H9 (cell line): ENCODE results near the gene KIF13A. TPM values are rescaled to one million over a fixed set of nuclear protein-coding genes. Genes with fewer than 3 reads are reported as not detected.

Experiments used
- DNase-seq: peaks from one replicate; pipeline ENCODE4 v3.0.0-alpha.2; 2017
- H2AFZ ChIP-seq: one replicate; pipeline ENCODE4 v1.6.1; 2013; ENCODE audit warnings: mild to moderate bottlenecking, low read length, control low read depth, moderate library complexity
- H2AK5ac ChIP-seq: 2 replicates; pipeline ENCODE4 v1.6.1; 2013; ENCODE audit warnings: low read length, control low read depth, mixed read lengths; ENCODE audit not compliant: insufficient read length
- H2BK120ac ChIP-seq: one replicate; pipeline ENCODE4 v1.6.1; 2013; ENCODE audit warnings: low read depth, mild to moderate bottlenecking, low read length, control low read depth, inconsistent platforms; ENCODE audit not compliant: poor library complexity, severe bottlenecking
- H2BK12ac ChIP-seq: 2 replicates; pipeline ENCODE4 v1.6.1; 2013; ENCODE audit warnings: low read length, control low read depth, mixed read lengths, low read depth; ENCODE audit not compliant: insufficient read length
- H2BK15ac ChIP-seq: 2 replicates; pipeline ENCODE4 v1.6.1; 2013; ENCODE audit warnings: low read depth, low read length, control low read depth
- H2BK20ac ChIP-seq: one replicate; pipeline ENCODE4 v1.6.1; 2013; ENCODE audit warnings: low read depth, mild to moderate bottlenecking, low read length, control low read depth, inconsistent platforms; ENCODE audit not compliant: poor library complexity, severe bottlenecking
- H2BK5ac ChIP-seq: 2 replicates; pipeline ENCODE4 v1.6.1; 2013; ENCODE audit warnings: low read length, control low read depth, mixed read lengths; ENCODE audit not compliant: insufficient read length
- H3K14ac ChIP-seq: 2 replicates; pipeline ENCODE4 v1.6.1; 2013; ENCODE audit warnings: low read length, control low read depth; ENCODE audit not compliant: insufficient read depth
- H3K18ac ChIP-seq: 2 replicates; pipeline ENCODE4 v1.6.1; 2013; ENCODE audit warnings: low read depth, mild to moderate bottlenecking, mixed read lengths, low read length, control low read depth; ENCODE audit not compliant: insufficient read length
- H3K23ac ChIP-seq: 2 replicates; pipeline ENCODE4 v1.6.1; 2013; ENCODE audit warnings: low read length, control low read depth, mixed read lengths, low read depth; ENCODE audit not compliant: insufficient read length
- H3K23me2 ChIP-seq: 2 replicates; pipeline ENCODE4 v1.6.1; 2013; ENCODE audit warnings: low read depth, mild to moderate bottlenecking, mixed read lengths, low read length, control low read depth; ENCODE audit not compliant: insufficient read length, poor library complexity, severe bottlenecking
- H3K27ac ChIP-seq: 2 replicates; pipeline ENCODE4 v1.5.1; 2013; ENCODE audit warnings: low read length, control low read depth, mixed read lengths, low read depth; ENCODE audit not compliant: insufficient read length
- H3K27me3 ChIP-seq: 2 replicates; pipeline ENCODE4 v1.6.1; 2013; ENCODE audit warnings: low read length, control low read depth, inconsistent platforms; ENCODE audit not compliant: insufficient read depth
- H3K4ac ChIP-seq: 2 replicates; pipeline ENCODE4 v1.6.1; 2013; ENCODE audit warnings: low read depth, mild to moderate bottlenecking, control low read depth, inconsistent platforms, low read length, moderate library complexity
- H3K4me1 ChIP-seq: 2 replicates; pipeline ENCODE4 v1.6.1; 2013; ENCODE audit warnings: low read length, control low read depth, inconsistent platforms; ENCODE audit not compliant: insufficient read depth
- H3K4me2 ChIP-seq: 2 replicates; pipeline ENCODE4 v1.6.1; 2013; ENCODE audit warnings: low read length, control low read depth, mixed read lengths; ENCODE audit not compliant: insufficient read length, insufficient read depth
- H3K56ac ChIP-seq: 2 replicates; pipeline ENCODE4 v1.6.1; 2013; ENCODE audit warnings: low read depth, mild to moderate bottlenecking, mixed read lengths, low read length, control low read depth; ENCODE audit not compliant: insufficient read length
- H3K79me1 ChIP-seq: 2 replicates; pipeline ENCODE4 v1.6.1; 2013; ENCODE audit warnings: low read depth, mild to moderate bottlenecking, moderate library complexity, low read length, control low read depth, inconsistent platforms; ENCODE audit not compliant: insufficient read depth, poor library complexity, severe bottlenecking
- H3K79me2 ChIP-seq: 2 replicates; pipeline ENCODE4 v1.6.1; 2013; ENCODE audit warnings: low read length, control low read depth, inconsistent platforms; ENCODE audit not compliant: insufficient read depth
- H3K9ac ChIP-seq: 2 replicates; pipeline ENCODE4 v1.6.1; 2013; ENCODE audit warnings: low read length, control low read depth, mixed read lengths; ENCODE audit not compliant: insufficient read length; ENCODE audit errors: extremely low read depth
- H3K9me3 ChIP-seq: one replicate; pipeline ENCODE4 v1.6.1; 2013; ENCODE audit warnings: low read depth, low read length, inconsistent platforms; ENCODE audit not compliant: control insufficient read depth
- H3T11ph ChIP-seq: one replicate; pipeline ENCODE4 v1.6.1; 2013; ENCODE audit warnings: mild to moderate bottlenecking, low read length, control low read depth, inconsistent platforms
- H4K20me1 ChIP-seq: one replicate; pipeline ENCODE4 v1.6.1; 2013; ENCODE audit not compliant: control insufficient read depth, insufficient read length, insufficient read depth
- H4K5ac ChIP-seq: 2 replicates; pipeline ENCODE4 v1.6.1; 2013; ENCODE audit warnings: low read depth, mild to moderate bottlenecking, mixed read lengths, low read length, control low read depth; ENCODE audit not compliant: insufficient read length
- H4K8ac ChIP-seq: replicated peaks from 2 replicates; pipeline ENCODE4 v1.6.1; 2013; ENCODE audit warnings: low read length, control low read depth, mixed read lengths, low read depth; ENCODE audit not compliant: insufficient read length
- H4K91ac ChIP-seq: 2 replicates; pipeline ENCODE4 v1.6.1; 2013; ENCODE audit warnings: low read depth, mild to moderate bottlenecking, moderate library complexity, mixed read lengths, low read length, control low read depth; ENCODE audit not compliant: insufficient read length
- H3K27ac Mint-ChIP-seq, 3 experiments: 2 replicates in 2 of 3; 3 replicates in 1 of 3; pipeline ENCODE4 v1.8.0; 2020 to 2021; ENCODE audit warnings: mixed read lengths in 3 of 3, mild to moderate bottlenecking in 1 of 3, moderate library complexity in 1 of 3
- H3K27me3 Mint-ChIP-seq: 2 replicates; pipeline ENCODE4 v1.8.0; 2021; ENCODE audit warnings: low read depth, mild to moderate bottlenecking, moderate library complexity, mixed read lengths
- H3K36me3 Mint-ChIP-seq, 3 experiments: 2 replicates in 2 of 3; 3 replicates in 1 of 3; pipeline ENCODE4 v1.8.0; 2020 to 2021; ENCODE audit warnings: low read depth in 3 of 3, mixed read lengths in 3 of 3; ENCODE audit not compliant: insufficient read depth in 1 of 3
- H3K4me1 Mint-ChIP-seq, 2 experiments: 2 replicates each; pipeline ENCODE4 v1.8.0; 2020; ENCODE audit warnings: mixed read lengths in 2 of 2
- H3K4me3 Mint-ChIP-seq, 2 experiments: 2 replicates in 1 of 2; 3 replicates in 1 of 2; pipeline ENCODE4 v1.8.0; 2020 to 2021; ENCODE audit warnings: mild to moderate bottlenecking in 2 of 2, mixed read lengths in 2 of 2, moderate library complexity in 1 of 2
- H3K9me3 Mint-ChIP-seq, 2 experiments: 2 replicates in 1 of 2; 3 replicates in 1 of 2; pipeline ENCODE4 v1.8.0; 2020; ENCODE audit warnings: mild to moderate bottlenecking in 2 of 2, mixed read lengths in 2 of 2, moderate library complexity in 1 of 2
- CTCF ChIP-seq: fragments of 200-600 bp; sonication (generic); conservative IDR thresholded peaks from 3 replicates; pipeline ENCODE4 v1.8.0; 2021; ENCODE audit warnings: antibody characterized with exemption, mild to moderate bottlenecking
- WGBS: extraction: QIAGEN DNeasy Blood & Tissue Kit; methylation state at CpG from one replicate; pipeline ENCODE4 v1.1.7; 2013; ENCODE audit warnings: missing lambda C conversion rate, low lambda C conversion rate, mixed read lengths; ENCODE audit not compliant: insufficient read length; ENCODE audit errors: extremely low coverage; 5-methylcytosine and 5-hydroxymethylcytosine counted together
- total RNA-seq: library from RNA; stranded (reverse); gene quantifications from 2 replicates; pipeline ENCODE4 v1.2.1, GENCODE V29; 2021

KIF13A gene
- total RNA-seq, 1 experiment from 2014 or later: 38.2 TPM

- Histone ChIP-seq H3K4me2 (no peak overlapping the region), H2AFZ (no peak overlapping the region), H4K20me1 (no peaks in the 10 kb centered on the region), H3K23ac (no peak overlapping the region), H3K27me3 (no peaks in the 10 kb centered on the region), H3K18ac (no peak overlapping the region), H3K79me2 (no peaks in the 10 kb centered on the region), H4K8ac (no peak overlapping the region), H3K9me3 (no peaks in the 10 kb centered on the region), H3K27ac (no peak overlapping the region), H2BK5ac (no peak overlapping the region), H2BK20ac (no peak overlapping the region), H2BK120ac (no peak overlapping the region), H4K5ac (no peak overlapping the region), H2BK15ac (no peak overlapping the region), H3K4me1 (no peaks in the 10 kb centered on the region), H2BK12ac (no peak overlapping the region), H3K56ac (no peak overlapping the region), H3K79me1 (no peaks in the 10 kb centered on the region), H3K23me2 (no peaks in the 10 kb centered on the region), H3K14ac (no peak overlapping the region), H3K4ac (no peak overlapping the region), H2AK5ac (no peak overlapping the region), H3K9ac (no peak overlapping the region), H3T11ph (no peak overlapping the region), H4K91ac (no peak overlapping the region)
- Mint-ChIP-seq H3K9me3 (no peaks in the 10 kb centered on the region), H3K4me1 (no peaks in the 10 kb centered on the region), H3K27ac (no peak overlapping the region; a peak in 1 of 7 replicates), H3K27me3 (no peaks in the 10 kb centered on the region), H3K36me3 (peaks cover 4 to 29% (median 22%) of the 10 kb centered on the region in 3 experiments; a peak in 6 of 7 replicates), H3K4me3 (no peak overlapping the region)
- no peak for DNase-seq
- no CpG with 5 or more reads among the region's 3 CpGs for WGBS
- TF ChIP-seq CTCF: no peak
Observed at GRCh38 chr6:17851001-17851719, 136.3 kb downstream of the KIF13A start.
